PC-9 (cell line): Measurements from ENCODE around the gene EMILIN3. TPM values are rescaled to one million over a fixed set of nuclear protein-coding genes. Genes with fewer than 3 reads are reported as not detected.

Experiments
- BruUV-seq: library from RNA; stranded (reverse); fragments of 400-500 nt; replicated peaks from 2 replicates; lab custom pipeline; 2021; lab: Mats Ljungman, UMichigan
- CTCF ChIA-PET: fragments of 300-600 bp; sonication (Branson Sonifier 250); formaldehyde crosslinking; loops from one replicate; lab custom pipeline; 2022; ENCODE audit warnings: antibody characterized with exemption; lab: Charles Lee
- POLR2A ChIA-PET: fragments of 300-600 bp; sonication (Branson Sonifier 250); formaldehyde crosslinking; loops from one replicate; lab custom pipeline; 2022; ENCODE audit warnings: antibody characterized with exemption; ENCODE audit not compliant: unreplicated experiment; lab: Charles Lee
- DNase-seq, 2 experiments: peaks; one replicate each; pipeline versions ENCODE4 v3.0.0 to v3.0.0-alpha.2; 2015 to 2022; ENCODE audit warnings: mixed read lengths in 1 of 2
- H2AFZ ChIP-seq: fragments of 200-600 bp; sonication (generic); 2 replicates; pipeline ENCODE4 v1.8.1; 2017; ENCODE audit warnings: antibody characterized with exemption
- H3F3A ChIP-seq: fragments of 200-600 bp; sonication (generic); 2 replicates; pipeline ENCODE4 v1.8.1; 2017; ENCODE audit warnings: antibody characterized with exemption, mild to moderate bottlenecking, low read depth; ENCODE audit not compliant: insufficient read depth
- H3K27ac ChIP-seq: fragments of 200-600 bp; sonication (generic); 2 replicates; pipeline ENCODE4 v1.6.1; 2016; ENCODE audit warnings: mixed run types
- H3K27me3 ChIP-seq: fragments of 200-600 bp; sonication (generic); 2 replicates; pipeline ENCODE4 v1.6.1; 2016; ENCODE audit warnings: low read depth, mixed run types; ENCODE audit not compliant: insufficient read depth
- H3K36me3 ChIP-seq: fragments of 200-600 bp; sonication (generic); 2 replicates; pipeline ENCODE4 v1.6.1; 2016; ENCODE audit warnings: low read depth, mixed run types
- H3K4me1 ChIP-seq: fragments of 200-600 bp; sonication (generic); replicated peaks from 2 replicates; pipeline ENCODE4 v1.6.1; 2016; ENCODE audit warnings: mixed run types; ENCODE audit not compliant: insufficient read depth
- H3K4me2 ChIP-seq: fragments of 200-600 bp; sonication (generic); 2 replicates; pipeline ENCODE4 v1.6.1; 2017; ENCODE audit warnings: mixed run types
- H3K4me3 ChIP-seq: fragments of 200-600 bp; sonication (generic); 2 replicates; pipeline ENCODE4 v1.6.1; 2016; ENCODE audit warnings: mixed run types
- H3K79me2 ChIP-seq: fragments of 200-600 bp; sonication (generic); 2 replicates; pipeline ENCODE4 v1.6.1; 2017; ENCODE audit warnings: low read depth, mixed run types
- H3K9me2 ChIP-seq: fragments of 200-600 bp; sonication (generic); 2 replicates; pipeline ENCODE4 v1.8.1; 2017; ENCODE audit warnings: mild to moderate bottlenecking; ENCODE audit not compliant: insufficient read depth
- H3K9me3 ChIP-seq: fragments of 200-600 bp; sonication (generic); 2 replicates; pipeline ENCODE4 v1.8.1; 2016; ENCODE audit warnings: low read depth; ENCODE audit not compliant: insufficient read depth
- H4K20me1 ChIP-seq: fragments of 200-600 bp; sonication (generic); 2 replicates; pipeline ENCODE4 v1.8.1; 2017; ENCODE audit not compliant: insufficient read depth
- CTCF ChIP-seq: fragments of 200-600 bp; sonication (generic); conservative IDR thresholded peaks from 2 replicates; pipeline ENCODE4 v1.6.1; 2017; ENCODE audit warnings: mixed run types, antibody characterized with exemption, mild to moderate bottlenecking, moderate library complexity
- EZH2 ChIP-seq: fragments of 200-600 bp; sonication (generic); IDR thresholded peaks from 2 replicates; pipeline ENCODE4 v1.8.0; 2017; ENCODE audit warnings: antibody characterized with exemption, low read depth
- intact Hi-C: fragments of 100-400 bp; cut with micrococcal nuclease; formaldehyde crosslinking; loops from one replicate; pipeline ENCODE4 v1.10.0; 2022; ENCODE audit not compliant: unreplicated experiment
- total RNA-seq: library from RNA; stranded (reverse); gene quantifications from 2 replicates; pipeline ENCODE4 v1.2.3, GENCODE V29; 2021

Gene EMILIN3
- total RNA-seq, 1 experiment from 2014 or later: not detected

GRCh38 chr20:41327178-41327577 lies 39.4 kb downstream of the EMILIN3 start:
- BruUV-seq: no TSS peak
- H3F3A ChIP-seq: peaks cover 22% of the 10 kb centered on the region
- no peak for DNase-seq
- H2AFZ ChIP-seq: no peak overlapping the region
- no peak overlapping the region for H3K27ac ChIP-seq
- POLR2A ChIA-PET: no interaction called here
- CTCF ChIA-PET: no interaction called here
- no peaks in the 10 kb centered on the region for H3K79me2 ChIP-seq
- H4K20me1 ChIP-seq: no peaks in the 10 kb centered on the region
- H3K9me2 ChIP-seq: no peaks in the 10 kb centered on the region
- no peaks in the 10 kb centered on the region for H3K36me3 ChIP-seq
- H3K4me3 ChIP-seq: no peak overlapping the region
- H3K4me2 ChIP-seq: no peak overlapping the region
- no peaks in the 10 kb centered on the region for H3K27me3 ChIP-seq
- intact Hi-C loops: no loop called here
- H3K4me1 ChIP-seq: peaks cover 20% of the 10 kb centered on the region
- no peaks in the 10 kb centered on the region for H3K9me3 ChIP-seq
- TF ChIP-seq EZH2 (no peak), CTCF (no peak)

DNA sequence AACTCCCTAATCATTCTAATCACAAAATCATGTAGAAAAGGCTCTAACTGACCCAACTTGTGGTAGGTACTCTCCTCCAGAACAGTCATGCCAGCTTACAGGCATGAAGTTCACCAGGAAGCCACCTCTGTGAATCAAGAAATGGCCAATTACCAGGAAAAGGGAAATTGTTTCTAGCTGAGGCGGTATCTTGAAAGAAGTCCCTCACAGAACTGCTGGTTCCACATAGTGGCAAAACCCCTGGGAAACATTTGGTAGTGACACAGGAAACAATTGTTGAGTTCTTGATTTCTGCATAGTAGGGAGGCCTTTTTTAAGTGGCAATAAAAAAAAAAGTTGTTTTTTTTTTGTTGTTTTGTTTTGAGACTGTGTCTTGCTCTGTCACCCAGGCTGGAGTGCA lies 45.6 kb downstream of the EMILIN3 start:
- TF ChIP-seq CTCF (no peak), EZH2 (no peak)
- Histone ChIP-seq H2AFZ (no peak overlapping the region), H3K4me1 (peaks cover 26% of the 10 kb centered on the region), H3K36me3 (no peaks in the 10 kb centered on the region), H3K9me3 (no peaks in the 10 kb centered on the region), H3F3A (peaks cover 25% of the 10 kb centered on the region), H3K27ac (no peak overlapping the region), H4K20me1 (no peaks in the 10 kb centered on the region; the same call in 1 of the 2 replicates), H3K27me3 (no peaks in the 10 kb centered on the region), H3K9me2 (no peaks in the 10 kb centered on the region), H3K4me3 (no peak overlapping the region), H3K4me2 (no peak overlapping the region), H3K79me2 (peaks cover 9% of the 10 kb centered on the region; the same call in 1 of the 2 replicates)
- CTCF ChIA-PET: no interaction called here
- no peak for DNase-seq
- POLR2A ChIA-PET: interaction anchor here (0.6 kb wide), 1 partner anchor 335 kb away, joined by 5 read pairs; no protein-coding TSS in a partner anchor
- BruUV-seq: no TSS peak
- intact Hi-C loops: no loop called here

DNA sequence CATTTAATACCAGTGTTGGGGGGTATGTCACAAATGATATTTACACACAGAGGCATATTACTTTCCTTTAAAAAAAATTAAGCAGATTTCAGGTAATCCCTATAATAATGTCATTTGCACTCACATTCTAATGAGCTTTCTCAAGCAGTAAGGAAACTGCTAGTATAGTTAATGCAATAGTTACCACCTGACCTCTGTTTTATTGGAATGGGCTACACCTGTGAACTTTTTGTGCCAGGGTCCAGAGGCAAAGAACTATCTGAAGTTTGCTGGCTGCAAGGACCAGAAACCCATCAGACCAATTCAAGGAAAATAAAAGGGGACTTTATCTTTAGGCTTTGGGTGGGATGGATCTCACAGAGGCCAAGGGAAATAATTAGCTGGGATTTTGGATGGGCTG lies 46.2 kb downstream of the EMILIN3 start:
- no peak overlapping the region for H2AFZ ChIP-seq
- H3K27me3 ChIP-seq: no peaks in the 10 kb centered on the region
- peaks cover 31% of the 10 kb centered on the region for H3K4me1 ChIP-seq
- H3K9me3 ChIP-seq: no peaks in the 10 kb centered on the region
- ChIA-PET POLR2A (no interaction called here), CTCF (no interaction called here)
- intact Hi-C loops: no loop called here
- no TSS peak for BruUV-seq
- H3K9me2 ChIP-seq: no peaks in the 10 kb centered on the region
- no peak overlapping the region for H3K4me2 ChIP-seq
- DNase-seq: no peak
- no peaks in the 10 kb centered on the region for H3K36me3 ChIP-seq
- peaks cover 14% of the 10 kb centered on the region; the same call in 1 of the 2 replicates for H3K79me2 ChIP-seq
- H4K20me1 ChIP-seq: no peaks in the 10 kb centered on the region; the same call in 1 of the 2 replicates
- peaks cover 28% of the 10 kb centered on the region for H3F3A ChIP-seq
- H3K4me3 ChIP-seq: no peak overlapping the region
- no peak overlapping the region for H3K27ac ChIP-seq
- no peak for TF ChIP-seq CTCF
- TF ChIP-seq EZH2: no peak
